ENCODE measurements around the gene LALBA.
"Not testable (repeated sequence)": the region's sequence is repeated elsewhere in the genome, so short reads cannot be mapped to it uniquely, and the experiment has no call there.

Gene LALBA

DNA sequence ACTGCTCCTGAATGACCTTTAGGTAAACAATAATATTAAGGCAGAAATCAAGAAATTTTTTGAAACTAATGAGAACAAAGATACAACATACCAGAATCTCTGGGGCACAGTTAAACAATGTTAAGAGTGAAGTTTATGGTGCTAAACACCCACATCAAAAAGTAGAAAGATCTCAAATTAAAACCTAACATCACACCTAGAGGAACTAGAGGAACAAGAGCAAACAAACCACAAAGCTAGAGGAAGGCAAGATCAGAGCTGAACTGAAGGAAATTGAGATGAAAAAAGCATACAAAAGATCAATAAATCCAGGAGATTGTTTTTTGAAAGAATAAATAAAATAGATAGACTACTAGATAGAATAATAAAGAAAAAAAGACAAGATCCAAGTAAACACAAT lies 37.2 kb downstream of the LALBA start:
- no peak for TF ChIP-seq CTCF (conservative IDR thresholded peaks at IDR 0.05; ENCODE audit: control insufficient read depth, insufficient read depth, low read depth, low read length)
- H3K4me3 ChIP-seq (ENCODE audit: control insufficient read depth, low read depth, low read length), result no peak overlapping the region
- no peak for DNase-seq (ENCODE audit: low read depth)

DNA sequence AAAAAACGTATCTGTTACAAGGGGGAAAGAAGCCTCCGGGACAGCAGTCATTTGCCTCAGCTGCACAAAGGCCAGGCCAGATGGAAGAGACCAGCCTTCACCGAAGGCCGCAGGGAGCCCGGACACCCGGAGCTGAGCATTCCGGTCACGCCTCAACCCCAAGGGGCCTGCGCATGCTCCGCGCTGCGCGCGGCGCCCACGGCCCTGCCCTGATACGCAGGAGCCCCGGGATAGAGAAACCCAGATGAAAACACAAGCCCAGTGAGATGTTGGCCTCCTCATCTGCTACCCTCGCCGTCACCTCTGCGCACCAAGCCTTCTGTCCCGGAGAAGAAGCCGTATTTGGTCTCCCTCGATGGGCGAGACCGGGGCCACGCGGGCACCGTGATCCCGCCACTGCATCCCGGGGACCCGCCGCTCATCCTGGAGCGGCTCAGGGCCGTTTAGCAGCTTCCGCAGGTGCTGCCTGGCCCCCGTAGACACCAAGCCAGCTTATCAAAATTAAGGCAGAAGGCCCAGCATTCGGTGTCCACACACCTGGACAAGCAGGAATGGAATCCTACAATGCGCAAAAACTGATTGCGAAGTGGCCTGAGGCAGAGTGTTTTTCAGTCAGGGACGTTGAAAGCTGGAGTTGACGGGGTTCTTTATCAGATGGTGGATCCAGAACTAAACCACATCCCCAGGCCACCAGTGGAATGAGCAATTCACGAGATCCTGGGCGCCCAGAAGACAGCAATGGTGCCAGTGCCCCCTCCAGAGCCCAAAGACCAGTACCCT lies 41.8 kb downstream of the LALBA start:
- no peak for DNase-seq (ENCODE audit: low read depth)
- no peak overlapping the region for H3K4me3 ChIP-seq (ENCODE audit: control insufficient read depth, low read depth, low read length)
- TF ChIP-seq CTCF (conservative IDR thresholded peaks at IDR 0.05; ENCODE audit: control insufficient read depth, insufficient read depth, low read depth, low read length), result no peak

DNA sequence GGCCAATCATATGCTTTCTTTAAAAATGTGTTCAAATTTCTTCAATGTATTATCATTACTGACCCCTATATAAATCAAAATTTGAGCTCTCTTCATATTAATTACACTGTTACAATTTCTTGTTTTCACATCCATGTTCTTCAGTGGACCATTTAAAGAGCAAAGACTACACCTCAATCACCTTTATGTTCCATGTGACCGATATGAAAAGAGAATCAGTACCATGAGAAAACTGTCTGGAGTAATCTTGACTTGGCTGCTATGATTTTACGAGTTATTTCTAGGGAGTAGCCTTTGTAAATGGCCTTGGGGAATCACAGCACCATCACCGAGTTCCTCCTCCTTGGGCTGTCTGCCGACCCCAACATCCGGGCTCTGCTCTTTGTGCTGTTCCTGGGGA lies 44.5 kb downstream of the LALBA start, which contains the start of gene OR8S1:
Gene OR8S1 (plus strand): TSS at position 301 of the 400 bp plus-strand sequence. CDS start 0 bp downstream, at position 301.
- no peak within 1 kb of the TSS for H3K4me3 ChIP-seq (ENCODE audit: control insufficient read depth, low read depth, low read length)
- DNase-seq (ENCODE audit: low read depth), result no peak
- TF ChIP-seq CTCF (conservative IDR thresholded peaks at IDR 0.05; ENCODE audit: control insufficient read depth, insufficient read depth, low read depth, low read length), result no peak

DNA sequence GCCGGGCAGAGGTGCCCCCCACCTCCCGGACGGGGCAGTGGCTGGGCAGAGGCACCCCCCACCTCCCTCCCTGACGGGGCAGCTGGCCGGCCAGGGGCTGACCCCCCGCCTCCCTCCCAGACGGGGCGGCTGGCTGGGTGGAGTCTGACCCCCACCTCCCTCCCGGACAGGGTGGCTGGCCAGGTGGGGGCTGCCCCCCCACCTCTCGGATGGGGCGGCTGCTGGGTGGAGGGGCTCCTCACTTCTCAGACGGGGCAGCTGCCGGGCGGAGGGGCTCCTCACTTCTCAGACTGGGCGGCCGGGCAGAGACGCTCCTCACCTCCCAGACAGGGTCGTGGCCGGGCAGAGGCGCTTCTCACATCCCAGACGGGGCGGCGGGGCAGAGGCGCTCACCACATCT lies 49.5 kb downstream of the LALBA start:
- DNase-seq (ENCODE audit: low read depth); H3K4me3 ChIP-seq (ENCODE audit: control insufficient read depth, low read depth, low read length): not testable (repeated sequence)

Measured in fibroblast of mammary gland (primary cell).